GM19043 (cell line): ENCODE results near the gene CCDC57.

Experiments
- ATAC-seq: cut with Tn5 transposase; IDR thresholded peaks from one replicate; pipeline ENCODE4 v1.9.1; 2021; ENCODE audit warnings: low read depth; ENCODE audit not compliant: unreplicated experiment

The CCDC57 gene

DNA sequence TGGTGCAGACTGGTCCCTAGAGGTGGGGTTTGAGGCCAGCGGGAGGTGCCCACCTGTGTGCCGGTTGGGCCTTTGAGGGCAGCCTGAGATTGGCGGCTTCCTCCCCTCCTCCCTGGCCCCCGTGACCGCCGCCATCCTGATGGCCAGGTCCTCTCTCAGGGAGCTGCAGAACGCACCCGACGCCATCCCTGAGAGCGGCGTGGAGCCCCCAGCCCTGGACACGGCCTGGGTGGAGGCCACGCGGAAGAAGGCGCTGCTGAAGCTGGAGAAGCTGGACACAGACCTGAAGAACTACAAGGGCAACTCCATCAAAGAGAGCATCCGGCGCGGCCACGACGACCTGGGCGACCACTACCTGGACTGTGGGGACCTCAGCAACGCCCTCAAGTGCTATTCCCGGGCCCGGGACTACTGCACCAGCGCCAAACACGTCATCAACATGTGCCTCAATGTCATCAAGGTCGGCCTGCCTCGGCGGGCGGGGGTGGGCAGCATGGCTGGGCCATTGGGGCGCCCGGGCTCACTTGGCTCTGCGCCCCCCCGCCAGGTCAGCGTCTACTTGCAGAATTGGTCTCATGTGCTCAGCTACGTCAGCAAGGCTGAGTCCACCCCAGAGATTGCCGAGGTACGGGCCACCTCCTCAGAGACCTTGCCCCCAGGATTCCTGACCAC lies 158.2 kb downstream of the CCDC57 start:
- ATAC-seq, result no peak

DNA sequence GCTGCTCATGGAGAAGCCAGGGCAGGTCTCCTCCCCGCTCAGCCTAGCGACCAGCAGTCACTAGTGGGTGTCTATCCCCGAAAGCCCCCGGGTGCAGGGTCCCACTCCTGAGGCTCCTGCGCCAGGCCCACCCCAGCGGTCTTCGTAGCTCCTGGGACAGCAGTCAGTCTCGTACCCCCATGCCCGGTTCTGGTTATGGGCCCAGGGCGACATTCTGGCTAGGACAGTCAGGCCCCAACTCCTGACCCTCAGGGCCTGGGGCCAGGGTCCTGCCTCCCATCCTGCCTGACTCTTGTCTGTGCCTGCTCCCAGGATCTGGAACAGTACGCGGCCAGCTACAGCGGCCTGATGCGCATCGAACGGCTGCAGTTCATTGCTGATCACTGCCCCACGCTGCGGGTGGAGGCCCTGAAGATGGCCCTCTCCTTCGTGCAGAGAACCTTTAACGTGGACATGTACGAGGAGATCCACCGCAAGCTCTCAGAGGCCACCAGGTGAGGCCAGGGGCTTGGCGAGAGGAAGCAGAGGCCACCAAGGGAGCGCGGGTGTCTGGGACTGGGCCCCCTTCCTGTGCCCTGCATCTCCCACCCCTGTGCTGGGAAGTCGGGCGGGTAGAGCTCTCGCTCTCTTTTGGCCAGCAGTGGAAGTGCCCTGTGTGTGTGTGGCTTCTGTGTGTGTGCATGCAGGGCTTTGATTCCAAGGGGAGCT lies 158.9 kb downstream of the CCDC57 start:
- ATAC-seq, result no peak

DNA sequence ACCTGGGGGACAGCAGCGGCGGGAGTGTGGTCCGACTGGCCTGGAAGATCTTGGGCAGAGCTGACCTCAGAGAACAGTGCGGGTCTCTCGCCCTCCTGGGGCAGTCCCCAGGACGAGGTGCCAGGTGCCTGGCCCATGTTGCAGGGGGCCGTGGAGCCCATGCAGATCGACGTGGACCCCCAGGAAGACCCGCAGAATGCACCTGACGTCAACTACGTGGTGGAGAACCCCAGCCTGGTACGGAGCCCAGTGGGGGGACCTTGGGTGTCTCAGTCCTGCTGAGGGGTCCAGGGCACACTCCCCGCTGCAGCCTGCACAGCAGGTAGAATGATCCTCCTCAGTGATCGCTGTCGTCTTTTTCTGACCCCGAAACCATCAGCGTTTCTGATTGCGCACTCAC lies 159.5 kb downstream of the CCDC57 start:
- ATAC-seq, result no peak

DNA sequence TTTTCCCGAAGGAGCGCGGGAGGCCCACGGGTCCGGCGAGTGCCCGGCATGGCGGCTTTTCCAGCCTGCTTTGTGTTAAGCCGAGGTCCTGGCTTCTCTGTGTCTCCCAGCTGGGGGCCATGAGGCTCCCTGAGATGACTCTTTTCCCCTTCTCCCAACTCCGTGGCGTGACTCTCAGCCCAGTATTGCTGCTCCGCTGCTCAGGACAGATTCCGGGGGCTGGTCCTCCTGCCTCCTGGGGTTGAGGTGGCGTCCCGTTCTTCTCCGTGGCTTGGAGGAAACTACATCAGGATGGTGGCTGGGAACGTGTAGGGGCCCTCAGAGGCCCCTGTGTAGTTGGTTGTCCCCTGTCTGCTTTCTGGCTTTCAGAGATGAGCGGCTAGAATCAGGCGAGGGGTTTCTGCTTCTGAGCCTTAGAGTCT lies 160.0 kb downstream of the CCDC57 start:
- ATAC-seq, result no peak

GRCh38 chr17:82051776-82052637 lies 160.6 kb downstream of the CCDC57 start, which contains the start of the genes GPS1 and RFNG:
Gene GPS1 (plus strand): TSS chr17:82051898. CDS start chr17:82051932, 34 bp downstream.
Gene RFNG (minus strand): TSS chr17:82051811. CDS start chr17:82051766, 45 bp downstream.
- ATAC-seq, result no peak
